ENCODE data around the gene SPOCD1.

- no peak for TF ChIP-seq TAF1 (IDR thresholded peaks at IDR 0.05; ENCODE audit: borderline replicate concordance, low read depth, low read length)
- no peak for TF ChIP-seq ZBTB33 (IDR thresholded peaks at IDR 0.05; ENCODE audit: borderline replicate concordance, low read depth)
- no peak for TF ChIP-seq CTCF (IDR thresholded peaks at IDR 0.05)
- no peak for TF ChIP-seq NRF1 (IDR thresholded peaks at IDR 0.05; ENCODE audit: low read depth, low read length)
Observed at GRCh38 chr1:31752952-31753475, 62.8 kb downstream of the SPOCD1 start.

Data from SK-N-SH (cell line).